ENCODE measurements around the gene CDC42BPA.

DNA sequence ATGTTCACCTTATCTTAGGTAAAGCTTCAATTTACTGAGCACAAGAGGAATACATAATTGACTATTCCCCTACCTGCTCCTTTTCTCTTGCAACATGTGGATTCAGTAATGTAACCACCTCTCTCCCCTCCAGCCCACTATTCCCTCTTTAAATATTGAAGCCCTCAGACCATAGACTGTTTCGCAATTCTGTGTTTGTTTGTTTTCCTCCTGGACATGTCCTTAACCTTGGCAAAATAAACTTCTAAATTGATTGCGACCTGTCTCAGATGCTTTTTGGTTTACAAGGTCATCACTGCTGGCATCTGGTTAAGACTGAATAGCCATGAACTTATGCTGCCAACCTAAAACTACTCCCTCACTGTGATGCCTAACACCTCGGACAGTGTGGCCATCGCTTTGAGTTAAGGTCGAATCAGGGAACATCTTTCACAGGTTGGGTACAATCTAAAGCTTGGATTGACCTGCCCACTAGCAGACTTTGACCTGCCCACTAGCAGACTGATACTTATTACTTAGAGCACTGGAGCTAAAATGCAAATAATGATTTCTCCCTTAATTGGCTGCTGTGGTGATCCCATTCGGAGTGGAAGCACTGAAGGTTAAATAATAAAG lies 10.2 kb upstream of the CDC42BPA start:
- TF ChIP-seq EZH2phosphoT487 (IDR thresholded peaks at IDR 0.05; ENCODE audit: insufficient read depth, low read depth) (no peak), EZH2 (IDR thresholded peaks at IDR 0.05; ENCODE audit: insufficient read depth, poor library complexity, severe bottlenecking) (no peak)

Data from GM23248 (cell line).